Activated CD4-positive, alpha-beta T cell treated with anti-CD3 and anti-CD28 coated beads for 1 hour (primary cell): Measurements from ENCODE around the gene SRPK2.

Experiments used
- DNase-seq: peaks from one replicate; pipeline ENCODE4 v3.0.0-alpha.2; 2020

Gene SRPK2

GRCh38 chr7:105127179-105127578 is 261.5 kb downstream of the SRPK2 start:
- no peak for DNase-seq

- DNase-seq: no peak
Measured at GRCh38 chr7:105126436-105126975, 262.2 kb downstream of the SRPK2 start.

- no peak for DNase-seq
Measured at GRCh38 chr7:105125745-105126144, 263.0 kb downstream of the SRPK2 start.

GRCh38 chr7:105122619-105123018 is 266.1 kb downstream of the SRPK2 start:
- DNase-seq: no peak

GRCh38 chr7:105118612-105119600 is 269.8 kb downstream of the SRPK2 start:
- no peak for DNase-seq

GRCh38 chr7:105112440-105113418 is 276.0 kb downstream of the SRPK2 start:
- DNase-seq: no peak

GRCh38 chr7:105107458-105107857 is 281.3 kb downstream of the SRPK2 start:
- no peak for DNase-seq

GRCh38 chr7:105106473-105106872 is 282.2 kb downstream of the SRPK2 start:
- no peak for DNase-seq

GRCh38 chr7:105105579-105105978 is 283.1 kb downstream of the SRPK2 start:
- no peak for DNase-seq

GRCh38 chr7:105102557-105103352 is 286.0 kb downstream of the SRPK2 start:
- no peak for DNase-seq

- DNase-seq: no peak
Measured at GRCh38 chr7:105101864-105102263, 286.9 kb downstream of the SRPK2 start.

GRCh38 chr7:105098863-105099515 is 289.7 kb downstream of the SRPK2 start:
- DNase-seq: no peak

- no peak for DNase-seq
Measured at GRCh38 chr7:105097619-105098018, 291.1 kb downstream of the SRPK2 start.

GRCh38 chr7:105096306-105096705 is 292.4 kb downstream of the SRPK2 start:
- no peak for DNase-seq

GRCh38 chr7:105094966-105095365 is 293.8 kb downstream of the SRPK2 start:
- DNase-seq: no peak

- DNase-seq: no peak
Measured at GRCh38 chr7:105088456-105088855, 300.3 kb downstream of the SRPK2 start.

- DNase-seq: no peak
Measured at GRCh38 chr7:105087981-105088380, 300.7 kb downstream of the SRPK2 start.

- DNase-seq: no peak
Measured at GRCh38 chr7:105086850-105087249, 301.9 kb downstream of the SRPK2 start.

- no peak for DNase-seq
Measured at GRCh38 chr7:105084581-105084980, 304.1 kb downstream of the SRPK2 start.

- no peak for DNase-seq
Measured at GRCh38 chr7:105079348-105079747, 309.4 kb downstream of the SRPK2 start.

GRCh38 chr7:105073143-105073542 is 315.6 kb downstream of the SRPK2 start:
- no peak for DNase-seq

- DNase-seq: no peak
Measured at GRCh38 chr7:105068886-105069285, 319.8 kb downstream of the SRPK2 start.
